ENCODE measurements around the gene ACSL5.
"Not testable (repeated sequence)": the region's sequence is repeated elsewhere in the genome, so short reads cannot be mapped to it uniquely, and the experiment has no call there.

ACSL5 gene

DNA sequence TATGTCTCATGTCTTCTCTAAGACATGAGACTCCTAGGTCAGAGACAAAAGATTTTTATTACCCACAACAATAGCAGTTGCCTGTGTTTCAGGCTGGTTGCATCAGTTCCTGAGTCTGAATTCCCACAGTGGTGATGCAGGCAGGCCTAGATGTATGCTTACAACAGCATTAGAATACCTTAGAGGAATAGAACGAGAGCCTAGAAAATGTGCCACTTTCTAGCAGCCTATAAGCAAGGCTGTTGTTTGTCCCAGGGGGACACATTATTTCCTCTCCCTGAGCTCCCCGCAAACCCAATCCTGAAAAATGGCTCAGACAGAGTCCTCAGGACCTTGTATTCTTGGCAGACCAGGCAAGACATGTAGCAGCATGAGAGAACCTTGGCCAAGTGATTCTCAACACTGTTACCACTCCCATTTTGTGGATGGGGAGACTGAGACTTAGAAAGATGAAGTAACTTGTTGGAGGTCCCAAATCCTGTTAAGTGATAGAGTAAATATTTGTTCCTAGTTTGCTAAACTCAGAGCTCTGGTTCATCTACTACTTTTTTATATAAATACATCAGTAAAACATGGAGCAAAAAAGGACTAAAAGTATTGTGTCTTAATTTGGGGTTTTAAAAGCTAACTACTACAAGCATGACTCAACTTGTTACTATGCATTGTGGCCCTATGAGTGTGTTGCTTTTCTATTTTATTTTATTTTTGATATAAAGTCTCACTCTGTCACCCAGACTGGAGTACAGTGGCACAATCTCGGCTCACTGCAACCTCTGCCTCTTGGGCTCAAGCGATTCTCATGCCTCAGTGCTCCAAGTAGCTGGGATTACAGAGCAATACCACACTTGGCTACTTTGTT is 87.3 kb downstream of the ACSL5 start:
- DNase-seq = no peak
- no peaks in the 10 kb centered on the region for H3K4me1 Mint-ChIP-seq
- peaks cover 26% of the 10 kb centered on the region for H3K36me3 Mint-ChIP-seq
- peak overlapping the region; percentile 3 for H3K27ac Mint-ChIP-seq
- H3K9me3 Mint-ChIP-seq = no peaks in the 10 kb centered on the region
- H3K27me3 Mint-ChIP-seq = no peaks in the 10 kb centered on the region
- H3K4me3 Mint-ChIP-seq = no peak overlapping the region
- CTCF ChIA-PET = interaction anchor here (3.8 kb wide), 1 partner anchor 10 kb away, joined by 18 read pairs; no protein-coding TSS in a partner anchor

DNA sequence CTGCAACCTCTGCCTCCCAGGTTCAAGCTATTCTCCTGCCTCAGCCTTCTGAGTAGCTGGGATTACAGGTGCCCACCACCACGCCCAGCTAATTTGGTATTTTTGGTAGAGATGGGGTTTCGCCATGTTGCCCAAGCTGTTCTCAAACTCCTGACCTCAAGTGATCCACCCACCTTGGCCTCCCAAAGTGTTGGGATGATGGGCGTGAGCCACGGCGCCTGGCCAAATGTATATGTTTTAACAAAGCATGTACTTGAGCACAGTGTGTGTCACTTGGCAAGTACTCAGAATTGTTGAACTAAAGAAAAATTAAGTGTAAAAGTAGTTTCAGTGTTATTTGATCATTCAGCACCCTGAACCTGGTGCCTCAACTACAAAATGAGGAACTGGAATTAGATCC is 90.2 kb downstream of the ACSL5 start:
- Mint-ChIP-seq H3K27ac (peak overlapping the region; percentile 43), H3K36me3 (peaks cover 32% of the 10 kb centered on the region)
- not testable (repeated sequence) for H3K9me3 Mint-ChIP-seq, H3K27me3 Mint-ChIP-seq, DNase-seq, H3K4me3 Mint-ChIP-seq, H3K4me1 Mint-ChIP-seq
- CTCF ChIA-PET = interaction anchor here (1.1 to 1.2 kb wide), 2 partner anchors 8 to 18 kb away, joined by 3 to 4 read pairs; no protein-coding TSS in a partner anchor

- no peak overlapping the region for H3K4me3 Mint-ChIP-seq
- H3K9me3 Mint-ChIP-seq = no peaks in the 10 kb centered on the region
- CTCF ChIA-PET = interaction anchor here (1.0 kb wide), 1 partner anchor 9 kb away, joined by 3 read pairs; no protein-coding TSS in a partner anchor
- H3K27me3 Mint-ChIP-seq = no peaks in the 10 kb centered on the region
- no peak overlapping the region for H3K27ac Mint-ChIP-seq
- H3K36me3 Mint-ChIP-seq = peaks cover 32% of the 10 kb centered on the region
- H3K4me1 Mint-ChIP-seq = no peaks in the 10 kb centered on the region
- no peak for DNase-seq
Observed at GRCh38 chr10:112465299-112465883, 91.5 kb downstream of the ACSL5 start.

DNA sequence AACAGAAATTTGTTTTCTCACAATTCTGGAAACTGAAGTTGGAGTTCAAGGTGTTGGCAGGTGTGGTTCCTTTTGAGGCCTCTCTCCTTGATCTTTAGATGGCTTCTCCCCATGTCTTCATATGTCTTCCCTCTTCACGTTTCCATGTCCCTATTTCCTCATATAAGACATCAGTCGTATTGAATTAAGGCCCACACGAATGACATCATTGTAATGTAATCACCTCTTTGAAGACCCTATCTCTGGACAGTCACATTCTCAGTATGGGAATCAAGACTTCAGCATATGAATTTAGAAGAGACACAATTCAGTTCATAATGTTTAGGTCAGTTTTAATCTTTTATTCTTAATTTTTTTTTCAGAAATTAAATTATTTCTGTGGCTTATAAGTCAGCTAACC is 92.9 kb downstream of the ACSL5 start:
- H3K36me3 Mint-ChIP-seq = peaks cover 29% of the 10 kb centered on the region
- CTCF ChIA-PET = no interaction called here
- no peak overlapping the region for H3K27ac Mint-ChIP-seq
- H3K4me1 Mint-ChIP-seq = no peaks in the 10 kb centered on the region
- no peak for DNase-seq
- no peaks in the 10 kb centered on the region for H3K27me3 Mint-ChIP-seq
- no peaks in the 10 kb centered on the region for H3K9me3 Mint-ChIP-seq
- H3K4me3 Mint-ChIP-seq = no peak overlapping the region

DNA sequence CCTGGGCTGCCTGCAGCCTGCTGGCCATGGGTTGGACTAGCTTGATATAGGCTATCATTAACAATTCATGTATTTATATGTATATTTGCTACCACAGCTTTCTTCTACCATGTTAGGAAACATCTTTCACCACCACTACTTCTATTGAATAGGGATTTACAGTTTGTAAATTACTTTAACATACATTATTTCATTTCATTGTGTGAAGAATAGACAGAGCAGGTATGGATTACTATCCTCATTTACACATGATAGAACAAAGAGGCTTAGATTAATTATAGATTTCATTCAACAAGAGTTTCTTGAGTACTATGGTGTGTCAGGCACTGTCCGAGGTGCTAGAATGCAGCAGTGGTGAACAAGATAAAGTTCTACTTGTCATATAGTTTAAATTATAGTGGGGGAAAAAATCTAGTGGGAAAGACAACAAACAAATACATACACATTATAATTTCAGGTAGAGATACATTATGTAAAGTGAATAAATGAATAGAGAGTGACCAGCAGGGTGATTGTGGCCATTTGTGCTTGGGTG is 93.7 kb downstream of the ACSL5 start:
- no peak for DNase-seq
- CTCF ChIA-PET = interaction anchor here (0.6 kb wide), 1 partner anchor 52 kb away, joined by 4 read pairs; no protein-coding TSS in a partner anchor
- peaks cover 29% of the 10 kb centered on the region for H3K36me3 Mint-ChIP-seq
- no peaks in the 10 kb centered on the region for H3K4me1 Mint-ChIP-seq
- H3K9me3 Mint-ChIP-seq = no peaks in the 10 kb centered on the region
- no peak overlapping the region for H3K4me3 Mint-ChIP-seq
- no peaks in the 10 kb centered on the region for H3K27me3 Mint-ChIP-seq
- H3K27ac Mint-ChIP-seq = no peak overlapping the region

GRCh38 chr10:112471878-112472487 is 98.1 kb downstream of the ACSL5 start:
- Mint-ChIP-seq H3K9me3 (no peaks in the 10 kb centered on the region), H3K27ac (no peak overlapping the region), H3K4me3 (no peak overlapping the region), H3K27me3 (no peaks in the 10 kb centered on the region), H3K4me1 (no peaks in the 10 kb centered on the region), H3K36me3 (peaks cover 3% of the 10 kb centered on the region)
- CTCF ChIA-PET = interaction anchor here (0.6 to 2.8 kb wide), 29 partner anchors 8 to 1091 kb away, joined by 3 to 18 read pairs (median 4); no protein-coding TSS in a partner anchor
- no peak for DNase-seq

DNA sequence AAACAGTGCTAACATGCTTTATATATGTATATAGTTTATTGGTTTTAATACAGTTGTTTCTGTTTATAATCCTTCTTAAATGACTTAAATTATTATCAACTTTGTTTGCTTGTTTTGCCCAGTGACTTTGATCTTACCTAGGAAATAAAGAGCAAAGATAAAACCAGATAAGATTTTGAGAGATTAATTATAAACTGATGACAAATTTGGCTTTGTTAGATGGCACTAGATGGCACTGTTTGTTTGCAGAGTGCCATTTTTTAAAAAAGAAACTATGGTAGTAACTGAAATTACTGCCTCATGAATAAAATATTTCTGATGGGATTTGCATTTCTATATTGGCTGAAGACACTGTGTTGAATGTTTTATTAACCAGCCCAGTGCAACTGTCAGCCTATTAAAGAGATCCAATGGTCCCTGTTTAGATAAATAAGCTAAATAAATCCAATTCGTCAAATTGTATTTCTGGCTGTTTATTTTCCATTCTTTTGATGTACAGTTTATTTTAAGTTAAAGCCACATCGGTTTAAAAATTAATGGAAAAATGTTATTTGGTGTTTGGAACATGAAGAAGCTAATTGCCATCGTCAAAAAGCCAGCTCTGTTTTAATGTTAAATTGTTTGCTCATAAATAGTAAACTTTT is 101.8 kb downstream of the ACSL5 start:
- Mint-ChIP-seq H3K27me3 (no peaks in the 10 kb centered on the region), H3K9me3 (no peaks in the 10 kb centered on the region), H3K36me3 (no peaks in the 10 kb centered on the region), H3K4me1 (no peaks in the 10 kb centered on the region), H3K4me3 (no peak overlapping the region), H3K27ac (no peak overlapping the region)
- DNase-seq = no peak
- CTCF ChIA-PET = interaction anchor here (0.8 to 1.3 kb wide), 3 partner anchors 32 to 634 kb away, joined by 3 to 4 read pairs (median 4); no protein-coding TSS in a partner anchor
